GM12878 (cell line): Measurements from ENCODE around the gene AP3S2.

Experiments used
- ETV6 ChIP-seq, 2 experiments: fragments of 450-650 bp in 1 of 2; IDR thresholded peaks in 1 of 2; conservative IDR thresholded peaks in 1 of 2; 2 replicates each; pipeline ENCODE4 v1.6.1; 2014; ENCODE audit warnings: antibody characterized with exemption in 1 of 2, borderline replicate concordance in 1 of 2, low read depth in 1 of 2, mild to moderate bottlenecking in 1 of 2, moderate library complexity in 1 of 2
- EZH2 ChIP-seq: IDR thresholded peaks from 2 replicates; pipeline ENCODE4 v1.6.1; 2012; ENCODE audit warnings: low read depth, mild to moderate bottlenecking, control low read depth, inconsistent platforms, low read length, borderline replicate concordance; ENCODE audit not compliant: control insufficient read depth
- JUNB ChIP-seq: IDR thresholded peaks from 2 replicates; pipeline ENCODE4 v1.6.1; 2016; ENCODE audit warnings: antibody characterized with exemption, mild to moderate bottlenecking
- STAT1 ChIP-seq: fragments of 450-650 bp; conservative IDR thresholded peaks from 2 replicates; pipeline ENCODE4 v1.6.1; 2014; ENCODE audit warnings: antibody characterized with exemption, mild to moderate bottlenecking
- TF ChIP-seq, protein P1 (sequence below): IDR thresholded peaks from 2 replicates; pipeline ENCODE4 v1.6.1; 2012; ENCODE audit warnings: low read depth, low read length, improper control_type of control experiment

DNA sequence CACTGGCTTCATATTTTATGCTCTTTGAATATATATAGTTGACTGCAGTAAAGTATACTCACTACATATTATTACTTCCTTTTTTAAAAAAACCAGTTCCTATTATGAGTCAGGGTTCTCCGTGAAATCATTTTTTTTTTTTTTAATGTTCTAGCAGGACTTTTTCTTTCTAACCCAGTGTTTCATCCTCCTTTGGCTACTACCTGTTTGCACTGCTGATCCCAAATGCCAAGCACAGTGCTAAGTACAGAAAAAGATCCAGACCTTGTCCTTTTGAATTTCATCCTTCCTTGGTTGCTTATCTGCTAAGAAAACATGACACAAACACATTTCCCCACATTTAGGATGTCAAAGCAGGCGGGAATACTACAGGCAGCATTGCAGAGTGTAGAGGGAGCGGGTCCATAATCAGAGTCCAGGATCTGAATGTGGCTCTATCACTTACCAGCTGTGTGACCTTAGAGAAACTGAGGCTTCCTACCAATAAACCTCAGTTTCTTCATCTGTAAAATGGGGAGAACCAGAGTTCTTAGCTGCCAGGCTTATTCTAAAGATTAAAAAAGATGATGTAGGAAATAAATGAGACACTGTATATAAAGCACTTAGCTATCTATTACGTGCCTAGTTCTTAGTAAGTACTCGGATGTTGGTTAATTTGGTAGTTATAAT lies 42.0 kb downstream of the AP3S2 start:
- TF ChIP-seq STAT1 = no peak
- no peak for TF ChIP-seq EZH2
- TF ChIP-seq ETV6 (conservative IDR thresholded peaks at IDR 0.05 in 1 of 2, IDR thresholded peaks at IDR 0.05 in 1 of 2; ENCODE audit: borderline replicate concordance in 1 of 2, low read depth in 1 of 2) = no peak; a peak in 1 of 4 replicates
- TF ChIP-seq JUNB = peak; percentile 94
- TF ChIP-seq, protein P1, sequence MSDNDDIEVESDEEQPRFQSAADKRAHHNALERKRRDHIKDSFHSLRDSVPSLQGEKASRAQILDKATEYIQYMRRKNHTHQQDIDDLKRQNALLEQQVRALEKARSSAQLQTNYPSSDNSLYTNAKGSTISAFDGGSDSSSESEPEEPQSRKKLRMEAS = no peak
